HUES6 (cell line): ENCODE measurements around the gene TOM1L2.
A peak's percentile ranks its signal among the peaks of the same experiment; 100 is the strongest.

Experiments
- H3K27ac ChIP-seq: 2 replicates; pipeline ENCODE4 v1.7.0; 2013; ENCODE audit warnings: low read depth, mild to moderate bottlenecking, low read length, inconsistent platforms
- H3K27me3 ChIP-seq: 2 replicates; pipeline ENCODE4 v1.6.1; 2013; ENCODE audit warnings: low read length; ENCODE audit not compliant: control insufficient read depth, insufficient read depth
- H3K36me3 ChIP-seq: 2 replicates; pipeline ENCODE4 v1.6.1; 2013; ENCODE audit warnings: low read length; ENCODE audit not compliant: control insufficient read depth, insufficient read depth
- H3K4me1 ChIP-seq: 2 replicates; pipeline ENCODE4 v1.6.1; 2013; ENCODE audit warnings: low read length; ENCODE audit not compliant: control insufficient read depth, insufficient read depth
- H3K4me3 ChIP-seq: 2 replicates; pipeline ENCODE4 v1.5.1; 2013; ENCODE audit warnings: low read depth, low read length
- H3K9ac ChIP-seq: one replicate; pipeline ENCODE4 v1.6.1; 2013; ENCODE audit warnings: mild to moderate bottlenecking, low read length
- H3K9me3 ChIP-seq: 2 replicates; pipeline ENCODE4 v1.6.1; 2013; ENCODE audit warnings: low read depth, low read length; ENCODE audit not compliant: control insufficient read depth, insufficient read depth

TOM1L2 gene

DNA sequence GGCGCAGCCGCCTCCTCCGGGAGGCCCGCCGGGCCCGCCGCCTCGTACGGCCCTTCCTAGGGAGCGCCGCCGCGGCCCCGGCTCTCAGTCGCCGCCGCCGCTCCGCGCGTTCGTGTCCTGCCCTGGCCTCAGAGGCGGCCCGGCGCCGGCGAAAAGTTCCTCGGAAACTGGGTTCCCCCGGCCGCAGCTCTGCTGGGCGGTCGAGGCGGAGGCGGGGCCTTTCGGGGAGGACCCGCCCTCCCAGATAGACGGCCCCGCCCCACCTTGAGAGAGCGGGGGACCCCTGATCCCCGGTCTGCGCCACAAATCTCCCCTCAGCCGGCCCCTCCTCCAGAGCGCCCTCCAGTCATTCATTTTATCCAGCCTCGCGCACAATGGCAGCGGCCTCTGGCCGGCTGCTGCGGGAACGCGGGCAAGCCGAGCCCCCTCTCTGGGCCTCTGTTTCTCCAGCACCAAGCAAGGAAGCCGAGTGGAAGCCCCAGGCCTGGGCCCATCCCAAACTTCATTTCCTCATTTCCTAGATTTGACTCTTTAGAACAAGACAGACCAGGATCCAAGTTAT, 135.3 kb downstream of the TOM1L2 start, which contains the start of gene SREBF1:
Gene SREBF1, minus strand, starts transcription at position 169 of the 562 bp plus-strand sequence. CDS start 169 bp downstream, outside the sequence.
- Histone ChIP-seq H3K9ac (peak within 1 kb of the TSS; percentile 95), H3K4me1 (peaks cover 52% of the 10 kb centered on the region), H3K27me3 (no peaks in the 10 kb centered on the region; the same call in 1 of the 2 replicates), H3K27ac (peak within 1 kb of the TSS; percentile 94), H3K4me3 (peak within 1 kb of the TSS; percentile 93), H3K9me3 (no peaks in the 10 kb centered on the region), H3K36me3 (no peaks in the 10 kb centered on the region; the same call in 1 of the 2 replicates)

DNA sequence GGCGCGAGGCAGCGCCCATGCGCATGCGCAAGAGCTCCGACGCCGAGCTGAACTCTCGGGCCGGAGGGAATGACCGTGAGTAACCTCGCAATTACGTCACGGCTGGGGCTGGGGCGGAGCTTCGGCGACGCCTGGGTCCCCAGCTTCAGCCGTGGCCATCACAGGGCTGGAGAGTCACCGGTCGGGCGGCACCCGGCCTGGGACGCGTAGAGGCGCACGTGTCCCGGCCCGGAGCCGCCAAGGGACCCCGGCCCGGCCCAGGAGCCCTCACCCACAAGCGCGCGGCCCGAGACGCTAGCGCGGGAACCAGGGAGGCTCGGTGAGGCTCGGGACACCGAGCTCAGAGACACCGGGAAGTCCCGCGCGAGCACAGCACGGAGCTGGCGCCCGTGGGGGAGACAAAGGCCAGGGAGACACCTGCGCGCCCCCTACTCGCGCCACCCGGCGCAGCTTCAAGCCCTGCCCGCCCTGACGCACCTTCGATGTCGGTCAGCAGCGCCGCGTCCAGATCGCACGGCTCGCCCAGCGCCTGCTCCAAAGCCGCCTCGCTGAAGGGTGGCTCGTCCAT, 135.9 kb downstream of the TOM1L2 start:
- peak overlapping the region; percentile 95 for H3K9ac ChIP-seq
- peaks cover 5% of the 10 kb centered on the region for H3K36me3 ChIP-seq
- peak overlapping the region; percentile 93 for H3K4me3 ChIP-seq
- peak overlapping the region; percentile 94 for H3K27ac ChIP-seq
- no peaks in the 10 kb centered on the region; the same call in 1 of the 2 replicates for H3K27me3 ChIP-seq
- H3K4me1 ChIP-seq: peaks cover 46% of the 10 kb centered on the region
- H3K9me3 ChIP-seq: no peaks in the 10 kb centered on the region

DNA sequence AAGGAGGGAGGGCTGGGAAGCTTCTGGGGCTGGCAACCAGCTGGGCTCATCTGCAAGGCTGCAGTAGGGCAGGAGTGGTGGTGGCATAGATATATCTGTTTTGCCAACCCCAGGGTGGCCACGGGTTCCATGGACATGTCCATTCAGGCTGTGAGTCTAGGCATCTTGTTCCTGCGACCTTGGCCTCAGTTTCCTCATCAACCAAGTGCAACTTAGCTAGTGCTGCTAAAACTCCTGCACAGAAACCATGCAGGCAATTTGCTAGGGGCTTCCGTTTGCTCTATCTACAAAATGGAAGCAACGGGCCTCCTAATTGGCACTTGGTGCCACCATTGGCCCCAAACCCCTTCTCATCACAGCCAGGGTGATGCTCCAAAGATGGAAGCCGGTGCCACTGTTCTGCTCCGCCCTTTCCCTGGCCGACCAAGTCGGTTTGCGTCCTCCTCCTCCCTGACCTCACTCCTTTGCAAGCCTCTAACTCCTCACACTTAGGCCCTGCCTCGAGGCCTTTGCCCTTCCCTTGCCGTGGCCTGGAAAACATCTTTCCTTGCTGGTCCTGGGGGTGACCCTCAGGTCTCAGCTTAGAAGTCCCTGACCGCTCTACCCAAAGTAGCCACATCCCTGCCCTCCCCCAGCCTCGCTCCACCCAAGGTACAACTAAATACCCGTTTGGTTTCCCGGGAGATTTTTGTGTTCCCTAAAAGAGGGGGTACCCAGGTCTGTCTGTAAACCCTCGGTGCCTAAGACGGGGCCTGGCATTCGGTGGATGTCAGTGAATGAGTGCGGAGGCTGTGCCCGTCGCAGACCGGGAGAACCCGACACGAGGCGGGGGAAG, 136.6 kb downstream of the TOM1L2 start:
- no peaks in the 10 kb centered on the region; the same call in 1 of the 2 replicates for H3K27me3 ChIP-seq
- H3K36me3 ChIP-seq: peaks cover 6% of the 10 kb centered on the region
- no peaks in the 10 kb centered on the region for H3K9me3 ChIP-seq
- H3K4me3 ChIP-seq: peak overlapping the region; percentile 93
- no peak overlapping the region; the same call in 1 of the 2 replicates for H3K27ac ChIP-seq
- peak overlapping the region; percentile 95 for H3K9ac ChIP-seq
- peaks cover 41% of the 10 kb centered on the region for H3K4me1 ChIP-seq

- no peaks in the 10 kb centered on the region; the same call in 1 of the 2 replicates for H3K27me3 ChIP-seq
- H3K4me1 ChIP-seq: peaks cover 42% of the 10 kb centered on the region
- H3K4me3 ChIP-seq: no peak overlapping the region
- H3K27ac ChIP-seq: no peak overlapping the region
- H3K36me3 ChIP-seq: peaks cover 6% of the 10 kb centered on the region
- no peaks in the 10 kb centered on the region for H3K9me3 ChIP-seq
- no peak overlapping the region for H3K9ac ChIP-seq
These were observed 137.2 kb downstream of the TOM1L2 start for GRCh38 chr17:17834974-17835373.

DNA sequence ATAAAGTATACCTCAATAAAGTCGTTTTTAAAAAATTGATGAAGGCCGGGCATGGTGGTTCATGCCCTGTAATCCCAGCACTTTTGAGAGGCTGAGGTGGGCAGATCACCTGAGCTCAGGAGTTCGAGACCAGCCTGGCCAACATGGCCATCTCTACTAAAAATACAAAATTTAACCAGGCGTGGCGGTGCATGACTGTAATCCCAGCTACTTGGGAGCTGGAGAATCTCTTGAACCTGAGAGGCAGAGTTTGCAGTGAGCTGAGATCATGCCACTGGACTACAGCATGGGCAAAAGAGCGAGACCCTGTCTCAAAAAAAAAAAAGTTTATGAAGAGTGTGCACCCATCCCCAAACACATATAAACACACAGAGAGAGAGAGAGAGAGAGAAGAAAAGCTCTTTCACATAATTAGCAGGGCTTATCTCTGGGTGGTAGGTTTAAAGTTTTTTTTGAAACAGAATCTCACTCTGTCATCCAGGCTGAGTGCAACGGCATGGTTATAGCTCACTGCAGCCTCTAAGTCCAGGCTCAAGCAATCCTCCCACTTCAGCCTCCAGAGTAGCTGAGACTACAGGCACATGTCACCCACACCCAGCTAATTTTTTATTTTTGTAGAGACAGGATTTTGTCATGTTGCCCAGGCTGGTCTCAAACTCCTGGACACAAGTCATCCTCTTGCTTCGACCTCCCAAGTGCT, 138.4 kb downstream of the TOM1L2 start:
- Histone ChIP-seq H3K36me3 (peaks cover 6% of the 10 kb centered on the region), H3K4me1 (peaks cover 31% of the 10 kb centered on the region), H3K27me3 (no peaks in the 10 kb centered on the region; the same call in 1 of the 2 replicates), H3K4me3 (no peak overlapping the region), H3K9ac (no peak overlapping the region), H3K27ac (no peak overlapping the region), H3K9me3 (no peaks in the 10 kb centered on the region)

DNA sequence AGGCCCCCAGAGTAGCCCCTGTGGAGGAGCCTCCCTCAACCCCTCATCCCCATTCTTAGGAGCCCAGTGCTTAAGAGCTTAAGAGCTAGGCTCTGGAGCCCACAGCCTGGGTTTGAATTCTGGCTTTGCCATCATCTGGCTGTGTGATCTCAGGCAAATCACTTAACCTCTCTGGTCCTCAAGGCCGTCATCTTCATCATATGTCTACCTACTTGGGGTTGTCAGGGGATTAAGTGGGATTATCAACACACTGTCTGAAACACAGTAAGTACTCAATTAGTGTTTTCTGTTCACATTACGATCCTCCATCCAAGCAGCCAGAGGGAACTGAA, 140.2 kb downstream of the TOM1L2 start:
- Histone ChIP-seq H3K9me3 (no peaks in the 10 kb centered on the region), H3K4me1 (peaks cover 15% of the 10 kb centered on the region), H3K9ac (no peak overlapping the region), H3K36me3 (peaks cover 6% of the 10 kb centered on the region), H3K4me3 (no peak overlapping the region), H3K27me3 (no peaks in the 10 kb centered on the region; the same call in 1 of the 2 replicates), H3K27ac (no peak overlapping the region)

- Histone ChIP-seq H3K27ac (no peak overlapping the region), H3K36me3 (peaks cover 6% of the 10 kb centered on the region), H3K27me3 (no peaks in the 10 kb centered on the region; the same call in 1 of the 2 replicates), H3K9ac (no peak overlapping the region), H3K4me3 (no peak overlapping the region), H3K9me3 (no peaks in the 10 kb centered on the region), H3K4me1 (peaks cover 16% of the 10 kb centered on the region)
These were observed 140.8 kb downstream of the TOM1L2 start for GRCh38 chr17:17831208-17832031.

- no peak overlapping the region for H3K9ac ChIP-seq
- H3K4me3 ChIP-seq: no peak overlapping the region
- H3K27me3 ChIP-seq: no peaks in the 10 kb centered on the region; the same call in 1 of the 2 replicates
- H3K9me3 ChIP-seq: no peaks in the 10 kb centered on the region
- H3K27ac ChIP-seq: no peak overlapping the region
- peaks cover 17% of the 10 kb centered on the region for H3K4me1 ChIP-seq
- H3K36me3 ChIP-seq: peaks cover 6% of the 10 kb centered on the region
These were observed 141.4 kb downstream of the TOM1L2 start for GRCh38 chr17:17830740-17831207.

DNA sequence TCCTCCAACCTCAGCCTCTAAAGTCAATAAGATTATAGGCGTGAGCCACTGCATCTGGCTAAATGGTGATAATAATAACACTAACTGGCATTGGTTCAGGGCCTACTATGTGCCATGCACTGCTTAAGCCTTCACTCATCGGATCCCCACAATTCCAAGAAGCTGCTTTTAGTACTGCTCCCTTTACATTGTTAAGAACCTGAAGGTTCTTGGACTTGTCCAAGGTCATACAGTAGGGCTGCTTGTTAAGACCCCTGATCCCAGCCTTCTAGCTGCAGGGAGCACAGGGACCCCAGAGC, 142.0 kb downstream of the TOM1L2 start:
- Histone ChIP-seq H3K27ac (no peak overlapping the region), H3K9me3 (no peaks in the 10 kb centered on the region), H3K4me1 (peaks cover 11% of the 10 kb centered on the region), H3K9ac (no peak overlapping the region), H3K27me3 (no peaks in the 10 kb centered on the region), H3K4me3 (no peak overlapping the region), H3K36me3 (peaks cover 6% of the 10 kb centered on the region)
